Ovary (tissue), 3 donors: Measurements from ENCODE around the gene ADAMTS6.

Experiments
- EP300 ChIP-seq: sonication (generic); formaldehyde crosslinking; IDR thresholded peaks from one replicate; pipeline ENCODE4 v1.6.1; 2017; ENCODE audit warnings: antibody characterized with exemption
- TF ChIP-seq, protein P1 (sequence below), 3 donors: fragments of 450-650 bp in 2 of 3; fragments of 200-600 bp in 1 of 3; IDR thresholded peaks; one replicate each; pipeline versions ENCODE4 v1.5.1 to v1.8.0; 2016 to 2022; ENCODE audit warnings: antibody characterized with exemption in 3 of 3, mild to moderate bottlenecking in 1 of 3
- donor health status: DM: no; HTN: no; CAD: no.

DNA sequence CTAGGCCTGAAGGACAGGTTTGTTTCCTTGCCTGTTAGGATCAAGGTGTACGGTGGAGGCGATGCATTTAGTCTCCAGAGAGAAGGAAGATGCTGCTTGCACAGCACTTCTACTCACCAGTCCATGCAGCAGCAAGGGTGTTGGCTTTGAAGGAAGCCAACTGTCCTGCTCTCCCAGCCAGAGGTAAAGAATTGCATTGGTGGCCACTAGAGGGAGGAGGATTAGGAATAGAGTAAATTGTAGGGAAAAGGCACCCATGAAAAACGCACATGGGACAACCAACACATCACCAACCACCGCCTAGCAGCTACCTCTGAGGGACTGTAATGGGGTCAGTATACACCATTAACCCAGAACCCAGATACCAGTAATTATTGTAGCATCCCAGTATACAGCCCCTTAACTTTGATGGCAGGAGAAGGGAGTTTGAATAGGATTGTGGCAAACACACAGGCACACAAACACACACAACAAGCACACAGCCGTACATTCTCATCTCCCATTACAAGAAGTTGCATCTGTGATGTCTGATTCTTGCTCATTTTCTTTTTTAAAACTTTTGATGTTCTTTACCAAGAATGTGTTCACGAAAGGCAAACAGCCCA lies 267.7 kb downstream of the ADAMTS6 start:
- TF ChIP-seq, protein P1, sequence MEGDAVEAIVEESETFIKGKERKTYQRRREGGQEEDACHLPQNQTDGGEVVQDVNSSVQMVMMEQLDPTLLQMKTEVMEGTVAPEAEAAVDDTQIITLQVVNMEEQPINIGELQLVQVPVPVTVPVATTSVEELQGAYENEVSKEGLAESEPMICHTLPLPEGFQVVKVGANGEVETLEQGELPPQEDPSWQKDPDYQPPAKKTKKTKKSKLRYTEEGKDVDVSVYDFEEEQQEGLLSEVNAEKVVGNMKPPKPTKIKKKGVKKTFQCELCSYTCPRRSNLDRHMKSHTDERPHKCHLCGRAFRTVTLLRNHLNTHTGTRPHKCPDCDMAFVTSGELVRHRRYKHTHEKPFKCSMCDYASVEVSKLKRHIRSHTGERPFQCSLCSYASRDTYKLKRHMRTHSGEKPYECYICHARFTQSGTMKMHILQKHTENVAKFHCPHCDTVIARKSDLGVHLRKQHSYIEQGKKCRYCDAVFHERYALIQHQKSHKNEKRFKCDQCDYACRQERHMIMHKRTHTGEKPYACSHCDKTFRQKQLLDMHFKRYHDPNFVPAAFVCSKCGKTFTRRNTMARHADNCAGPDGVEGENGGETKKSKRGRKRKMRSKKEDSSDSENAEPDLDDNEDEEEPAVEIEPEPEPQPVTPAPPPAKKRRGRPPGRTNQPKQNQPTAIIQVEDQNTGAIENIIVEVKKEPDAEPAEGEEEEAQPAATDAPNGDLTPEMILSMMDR (IDR thresholded peaks at IDR 0.05) = no peak
- TF ChIP-seq EP300 = no peak
